Measurements from ENCODE around the gene EIF4G2. TPM values are rescaled to one million over a fixed set of nuclear protein-coding genes. Genes with fewer than 3 reads are reported as not detected.

The EIF4G2 gene
- total RNA-seq (716 TPM), polyA plus RNA-seq (ENCODE audit: insufficient read depth, low read depth, low replicate concordance) (238 TPM)
- long read RNA-seq, donor 1, transcript EIF4G2-201 (22 exons, 3,978 nt), result major isoform, 23 of 211 reads
- long read RNA-seq, donor 1, transcript EIF4G2-204 (3 exons, 690 nt), result minor isoform, 8 of 211 reads
- long read RNA-seq, donor 1, transcript EIF4G2-228 (2 exons, 523 nt), result minor isoform, 9 of 211 reads
- long read RNA-seq, donor 1, partial matches to known transcripts, result 166 of 211 reads
- long read RNA-seq, donor 1, other reads (novel, unspliced or antisense), result 0 of 211 reads
- long read RNA-seq, donor 2, transcript EIF4G2-201 (22 exons, 3,978 nt), result major isoform, 32 of 150 reads
- long read RNA-seq, donor 2, partial matches to known transcripts, result 106 of 150 reads
- long read RNA-seq, donor 2, other reads (novel, unspliced or antisense), result 0 of 150 reads
- long read RNA-seq, donor 3, transcript EIF4G2-201 (22 exons, 3,978 nt), result major isoform, 43 of 214 reads
- long read RNA-seq, donor 3, transcript EIF4G2-228 (2 exons, 523 nt), result minor isoform, 10 of 214 reads
- long read RNA-seq, donor 3, transcript EIF4G2-204 (3 exons, 690 nt), result minor isoform, 6 of 214 reads
- long read RNA-seq, donor 3, partial matches to known transcripts, result 149 of 214 reads
- long read RNA-seq, donor 3, other reads (novel, unspliced or antisense), result 0 of 214 reads
- long read RNA-seq, donor 4, transcript EIF4G2-201 (22 exons, 3,978 nt), result major isoform, 32 of 141 reads
- long read RNA-seq, donor 4, partial matches to known transcripts, result 97 of 141 reads
- long read RNA-seq, donor 4, other reads (novel, unspliced or antisense), result 0 of 141 reads
- long read RNA-seq, donor 5, transcript EIF4G2-201 (22 exons, 3,978 nt), result major isoform, 7 of 16 reads
- long read RNA-seq, donor 5, partial matches to known transcripts, result 5 of 16 reads
- long read RNA-seq, donor 5, other reads (novel, unspliced or antisense), result 0 of 16 reads
- long read RNA-seq, donor 6, transcript EIF4G2-201 (22 exons, 3,978 nt), result major isoform, 28 of 307 reads
- long read RNA-seq, donor 6, transcript EIF4G2-204 (3 exons, 690 nt), result minor isoform, 9 of 307 reads
- long read RNA-seq, donor 6, transcript EIF4G2-228 (2 exons, 523 nt), result minor isoform, 15 of 307 reads
- long read RNA-seq, donor 6, partial matches to known transcripts, result 246 of 307 reads
- long read RNA-seq, donor 6, other reads (novel, unspliced or antisense), result 0 of 307 reads
- long read RNA-seq, donor 7, transcript EIF4G2-202 (21 exons, 3,346 nt), result minor isoform, 33 of 285 reads
- long read RNA-seq, donor 7, transcript EIF4G2-201 (22 exons, 3,978 nt), result major isoform, 163 of 285 reads
- long read RNA-seq, donor 7, partial matches to known transcripts, result 47 of 285 reads
- long read RNA-seq, donor 7, other reads (novel, unspliced or antisense), result 38 of 285 reads
- long read RNA-seq, donor 8, transcript EIF4G2-201 (22 exons, 3,978 nt), result minor isoform, 9 of 212 reads
- long read RNA-seq, donor 8, transcript EIF4G2-204 (3 exons, 690 nt), result major isoform, 11 of 212 reads
- long read RNA-seq, donor 8, transcript EIF4G2-228 (2 exons, 523 nt), result minor isoform, 8 of 212 reads
- long read RNA-seq, donor 8, partial matches to known transcripts, result 178 of 212 reads
- long read RNA-seq, donor 8, other reads (novel, unspliced or antisense), result 0 of 212 reads
- long read RNA-seq, donor 9, transcript EIF4G2-201 (22 exons, 3,978 nt), result major isoform, 15 of 106 reads
- long read RNA-seq, donor 9, transcript EIF4G2-204 (3 exons, 690 nt), result minor isoform, 7 of 106 reads
- long read RNA-seq, donor 9, partial matches to known transcripts, result 78 of 106 reads
- long read RNA-seq, donor 9, other reads (novel, unspliced or antisense), result 0 of 106 reads
- long read RNA-seq, donor 10, transcript EIF4G2-201 (22 exons, 3,978 nt), result major isoform, 19 of 183 reads
- long read RNA-seq, donor 10, transcript EIF4G2-228 (2 exons, 523 nt), result minor isoform, 10 of 183 reads
- long read RNA-seq, donor 10, transcript EIF4G2-204 (3 exons, 690 nt), result minor isoform, 16 of 183 reads
- long read RNA-seq, donor 10, partial matches to known transcripts, result 134 of 183 reads
- long read RNA-seq, donor 10, other reads (novel, unspliced or antisense), result 0 of 183 reads

DNA sequence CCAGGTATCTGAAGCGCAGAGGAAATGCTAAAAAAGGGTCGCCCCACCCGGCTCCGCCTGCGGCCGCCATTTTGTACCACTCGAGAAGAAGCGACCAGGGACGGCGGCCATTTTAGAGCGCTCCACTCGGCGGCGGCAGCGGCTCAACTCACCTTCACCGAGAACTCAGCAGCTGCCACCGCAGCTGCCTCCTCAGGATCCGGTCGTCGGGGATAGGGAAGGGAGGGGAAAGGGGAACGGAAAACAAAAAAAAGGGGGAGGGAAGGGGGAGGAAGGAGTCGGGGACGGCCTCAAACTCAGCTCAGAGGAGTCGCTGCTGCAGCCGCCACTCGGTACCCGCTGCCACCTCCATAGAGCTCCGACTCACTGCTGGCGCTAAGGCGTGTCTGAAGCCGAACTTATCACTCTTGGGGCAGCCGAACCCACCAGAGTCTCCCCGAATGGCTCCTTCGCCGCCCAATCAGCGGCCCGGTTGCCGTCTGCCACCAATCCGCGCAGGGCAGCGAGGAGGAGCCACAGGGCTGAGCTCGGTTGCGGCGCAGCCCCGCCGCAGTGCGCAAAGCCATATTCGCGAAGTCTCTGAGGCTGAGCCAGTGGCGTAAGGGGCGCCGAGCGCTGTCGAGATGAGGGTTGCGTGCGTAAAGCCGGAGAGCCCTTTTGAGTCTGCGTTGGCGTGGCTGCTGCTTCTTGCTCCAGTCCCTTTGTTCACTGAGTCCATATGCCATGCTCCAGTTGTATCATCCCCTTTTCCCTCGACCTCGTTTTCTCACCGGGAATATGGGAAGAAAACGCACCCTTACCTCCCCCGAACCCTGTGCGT lies at the start of gene EIF4G2:
Gene EIF4G2, minus strand, starts transcription at position 374 of the 820 bp plus-strand sequence.
- Histone ChIP-seq H3K36me3 (ENCODE audit: control insufficient read depth in 2 of 3, insufficient read depth in 3 of 3, low read length in 3 of 3) (peaks cover 25 to 33% (median 28%) of the 10 kb centered on the region in 3 donors), H3K4me3 (ENCODE audit: low read length in 3 of 3) (peak within 1 kb of the TSS; percentile 92 to 98 (median 95)), H3K27ac (ENCODE audit: low read depth in 2 of 2, low read length in 2 of 2) (peak within 1 kb of the TSS; percentile 99), H3K4me1 (ENCODE audit: control insufficient read depth in 2 of 3, insufficient read depth in 2 of 3, low read depth in 1 of 3, low read length in 3 of 3) (peaks cover 0 to 14% (median 11%) of the 10 kb centered on the region in 3 donors), H3K9ac (ENCODE audit: low read length in 3 of 3) (peak within 1 kb of the TSS; percentile 95 to 99 (median 98)), H3K9me3 (ENCODE audit: control insufficient read depth in 2 of 3, insufficient read depth in 1 of 3, low read length in 3 of 3) (no peaks in the 10 kb centered on the region), H3K27me3 (ENCODE audit: control insufficient read depth, insufficient read depth, low read length) (no peaks in the 10 kb centered on the region)
- no peak for TF ChIP-seq CTCF (IDR thresholded peaks at IDR 0.05; ENCODE audit: borderline replicate concordance, extremely low read depth, insufficient read depth)
- DNase-seq (peak; percentile 99 to 100 (median 100)), FAIRE-seq (peak; percentile 88)
- intact Hi-C loops (cut with DNase I), result loop anchor here (10.0 kb wide), 1 partner anchor 46 kb away; the partner anchor contains the start of gene ZBED5

- Histone ChIP-seq H3K27ac (ENCODE audit: low read depth in 2 of 2, low read length in 2 of 2) (peak within 1 kb of the TSS; percentile 91 to 99), H3K36me3 (ENCODE audit: control insufficient read depth in 2 of 3, insufficient read depth in 3 of 3, low read length in 3 of 3) (peaks cover 9 to 24% (median 17%) of the 10 kb centered on the region in 3 donors), H3K4me3 (ENCODE audit: low read length in 3 of 3) (peak within 1 kb of the TSS; percentile 92 to 98 (median 94)), H3K4me1 (ENCODE audit: control insufficient read depth in 2 of 3, insufficient read depth in 2 of 3, low read depth in 1 of 3, low read length in 3 of 3) (peaks cover 0 to 5% (median 4%) of the 10 kb centered on the region in 3 donors), H3K9me3 (ENCODE audit: control insufficient read depth in 2 of 3, insufficient read depth in 1 of 3, low read length in 3 of 3) (no peaks in the 10 kb centered on the region), H3K9ac (ENCODE audit: low read length in 3 of 3) (peak within 1 kb of the TSS; percentile 96 to 98 (median 97)), H3K27me3 (ENCODE audit: control insufficient read depth, insufficient read depth, low read length) (no peaks in the 10 kb centered on the region)
- intact Hi-C loops (cut with DNase I), result loop anchor here (10.0 kb wide), 1 partner anchor 53 kb away; the partner anchor contains the start of gene EIF4G2
- peak; percentile 24 for TF ChIP-seq CTCF (IDR thresholded peaks at IDR 0.05; ENCODE audit: borderline replicate concordance, extremely low read depth, insufficient read depth)
- DNase-seq (peak; percentile 98 to 99 (median 99)), FAIRE-seq (peak; percentile 47)
These were observed 49.1 kb upstream of the EIF4G2 start, which contains the start of gene ZBED5 for GRCh38 chr11:10857709-10858438. Gene ZBED5 (minus strand): TSS chr11:10858053. CDS start chr11:10854945, 3,108 bp downstream.

Data from kidney (tissue), 22 donors.